Neuron (in vitro differentiated cells): ENCODE measurements around the gene PLAGL2.
"Not testable (repeated sequence)": the region's sequence is repeated elsewhere in the genome, so short reads cannot be mapped to it uniquely, and the experiment has no call there.

ENCODE experiments used
- H2AFZ ChIP-seq: one replicate; pipeline ENCODE4 v1.6.1; 2013; ENCODE audit warnings: low read depth, mild to moderate bottlenecking, inconsistent platforms, low read length, moderate library complexity
- H3K27me3 ChIP-seq: one replicate; pipeline ENCODE4 v1.6.1; 2013; ENCODE audit warnings: low read length; ENCODE audit not compliant: insufficient read depth
- H3K36me3 ChIP-seq: one replicate; pipeline ENCODE4 v1.6.1; 2013; ENCODE audit warnings: low read length; ENCODE audit not compliant: insufficient read depth
- H3K4me1 ChIP-seq: one replicate; pipeline ENCODE4 v1.6.1; 2013; ENCODE audit warnings: low read length; ENCODE audit not compliant: insufficient read depth
- H3K4me3 ChIP-seq: 2 replicates; pipeline ENCODE4 v1.5.1; 2013; ENCODE audit warnings: mild to moderate bottlenecking, low read length, moderate library complexity
- H3K9me3 ChIP-seq: one replicate; pipeline ENCODE4 v1.6.1; 2013; ENCODE audit warnings: low read length

PLAGL2 gene, protein sequence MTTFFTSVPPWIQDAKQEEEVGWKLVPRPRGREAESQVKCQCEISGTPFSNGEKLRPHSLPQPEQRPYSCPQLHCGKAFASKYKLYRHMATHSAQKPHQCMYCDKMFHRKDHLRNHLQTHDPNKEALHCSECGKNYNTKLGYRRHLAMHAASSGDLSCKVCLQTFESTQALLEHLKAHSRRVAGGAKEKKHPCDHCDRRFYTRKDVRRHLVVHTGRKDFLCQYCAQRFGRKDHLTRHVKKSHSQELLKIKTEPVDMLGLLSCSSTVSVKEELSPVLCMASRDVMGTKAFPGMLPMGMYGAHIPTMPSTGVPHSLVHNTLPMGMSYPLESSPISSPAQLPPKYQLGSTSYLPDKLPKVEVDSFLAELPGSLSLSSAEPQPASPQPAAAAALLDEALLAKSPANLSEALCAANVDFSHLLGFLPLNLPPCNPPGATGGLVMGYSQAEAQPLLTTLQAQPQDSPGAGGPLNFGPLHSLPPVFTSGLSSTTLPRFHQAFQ

DNA sequence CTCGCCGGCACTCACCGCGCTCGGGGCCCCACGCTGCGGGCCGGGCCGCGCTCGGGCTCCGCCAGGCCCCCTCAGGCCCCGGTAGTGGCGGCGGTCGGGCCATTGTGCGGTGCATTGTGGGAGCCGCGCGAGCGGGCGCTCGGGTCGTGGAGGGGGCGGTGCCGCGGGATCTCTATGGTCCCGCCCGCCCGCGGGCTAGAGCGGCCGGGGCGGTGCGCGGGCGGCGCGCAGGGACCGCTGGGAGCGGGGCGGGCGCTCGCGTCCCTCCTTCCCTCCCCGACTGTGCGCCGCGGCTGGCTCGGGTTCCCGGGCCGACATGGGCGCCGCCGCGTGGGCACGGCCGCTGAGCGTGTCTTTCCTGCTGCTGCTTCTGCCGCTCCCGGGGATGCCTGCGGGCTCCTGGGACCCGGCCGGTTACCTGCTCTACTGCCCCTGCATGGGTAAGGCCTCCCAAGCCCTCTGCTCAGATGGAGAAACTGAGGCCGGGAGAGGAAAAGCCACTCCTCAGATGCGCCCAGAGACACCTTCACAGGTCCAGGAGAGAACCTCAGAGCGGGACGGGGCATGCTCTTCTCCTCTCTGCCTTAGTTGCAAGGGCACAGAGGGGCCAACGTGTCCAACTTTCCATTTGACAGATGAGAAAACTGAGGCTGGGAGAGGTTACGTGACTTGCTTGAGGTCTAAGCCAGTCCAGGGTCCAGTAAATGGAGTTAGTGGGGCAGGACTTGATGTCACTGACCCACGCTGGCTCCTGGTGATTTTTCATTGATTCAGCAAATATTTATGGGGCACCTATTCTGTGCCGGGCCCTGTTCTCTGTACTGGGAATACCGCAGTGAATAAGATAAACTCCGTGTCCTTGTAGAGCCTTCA lies at the start of gene PLAGL2, which contains the start of gene POFUT1:
Gene PLAGL2, minus strand, starts transcription at position 118 of the 873 bp plus-strand sequence. CDS start 5,565 bp downstream, outside the sequence.
Gene POFUT1, plus strand, starts transcription at position 255 of the 873 bp plus-strand sequence. Its CDS starts 62 bp downstream, at position 317.
- H2AFZ ChIP-seq, result peak within 1 kb of the TSS; percentile 97
- H3K9me3 ChIP-seq, result no peaks in the 10 kb centered on the region
- H3K36me3 ChIP-seq, result peaks cover 46% of the 10 kb centered on the region
- peaks cover 30% of the 10 kb centered on the region for H3K4me1 ChIP-seq
- no peaks in the 10 kb centered on the region for H3K27me3 ChIP-seq
- H3K4me3 ChIP-seq, result peak within 1 kb of the TSS; percentile 100

DNA sequence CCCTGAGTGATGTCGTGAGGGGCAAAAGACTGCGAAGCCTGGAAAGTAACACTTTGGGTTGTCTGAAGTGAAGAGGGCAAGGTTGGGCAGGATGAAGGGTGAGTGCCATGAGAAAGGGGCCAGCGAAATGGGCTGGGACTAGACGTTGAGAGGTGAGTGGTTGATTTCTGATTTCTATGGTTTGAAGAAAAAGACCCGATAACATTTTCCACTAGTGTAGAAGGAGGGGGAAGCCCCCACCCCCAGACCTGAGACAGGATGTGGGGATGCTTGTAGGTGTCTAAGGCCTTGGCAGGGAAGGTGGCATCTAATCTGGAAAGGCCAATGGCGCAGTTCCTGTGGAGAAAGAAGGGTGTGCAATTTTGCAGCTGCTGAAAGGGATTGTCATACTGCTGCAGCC lies 44.6 kb upstream of the PLAGL2 start:
- no peaks in the 10 kb centered on the region for H3K36me3 ChIP-seq
- no peak overlapping the region for H3K4me3 ChIP-seq
- H3K27me3 ChIP-seq, result no peaks in the 10 kb centered on the region
- H3K4me1 ChIP-seq, result no peaks in the 10 kb centered on the region
- H3K9me3 ChIP-seq, result no peaks in the 10 kb centered on the region
- H2AFZ ChIP-seq, result no peak overlapping the region

DNA sequence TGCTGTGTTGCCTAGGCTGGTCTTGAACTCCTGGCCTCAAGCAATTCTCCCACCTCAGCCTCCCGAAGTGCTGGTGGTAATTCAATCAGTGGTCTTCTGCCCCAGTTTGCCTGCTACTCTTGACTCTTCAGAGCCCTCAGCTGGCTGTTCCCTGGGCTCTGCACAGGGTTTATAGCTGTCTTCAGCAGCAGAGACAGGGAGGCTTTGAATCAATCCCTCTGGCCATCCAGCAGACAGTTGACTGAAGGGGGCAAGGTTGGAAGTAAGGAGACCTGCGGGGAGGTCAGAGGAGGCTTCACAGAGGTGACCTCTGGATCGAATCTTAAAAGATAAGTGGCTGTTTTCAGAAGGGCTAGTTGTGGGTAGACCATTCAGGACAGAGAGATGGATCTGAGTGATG lies 43.9 kb upstream of the PLAGL2 start:
- Histone ChIP-seq H3K36me3 (no peaks in the 10 kb centered on the region), H3K27me3 (no peaks in the 10 kb centered on the region), H3K4me3 (no peak overlapping the region), H3K9me3 (no peaks in the 10 kb centered on the region), H3K4me1 (no peaks in the 10 kb centered on the region), H2AFZ (no peak overlapping the region)

DNA sequence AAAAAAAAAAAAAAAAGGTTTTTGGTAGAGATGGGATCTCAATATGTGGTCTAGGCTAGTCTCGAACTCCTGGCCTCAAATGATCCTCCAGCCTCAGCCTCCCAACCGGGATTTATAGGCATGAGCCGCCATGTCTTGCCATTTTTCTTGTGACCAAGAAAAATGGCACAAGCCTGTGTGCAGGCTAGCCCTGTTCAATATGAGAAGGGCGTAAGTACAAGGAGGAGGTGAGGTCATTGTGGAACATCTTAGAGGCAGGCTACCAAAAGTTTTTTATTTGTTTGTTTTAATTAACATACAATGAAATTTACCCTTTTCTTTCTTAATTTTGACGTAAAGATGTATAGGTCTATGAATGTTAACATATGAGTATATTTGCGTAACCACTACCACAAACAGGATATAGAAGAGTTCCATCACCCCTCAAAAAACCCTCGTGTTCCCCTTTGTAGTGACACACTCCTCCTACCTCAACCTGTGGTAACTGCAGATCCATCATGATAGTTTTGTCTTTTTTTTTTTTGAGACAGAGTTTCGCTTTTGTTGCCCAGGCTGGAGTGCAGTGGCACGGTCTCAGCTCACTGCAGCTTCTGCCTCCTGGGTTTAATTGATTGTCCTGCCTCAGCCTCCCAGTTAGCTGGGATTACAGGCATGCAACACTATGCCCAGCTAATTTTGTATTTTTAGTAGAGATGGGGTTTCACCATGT lies 41.6 kb upstream of the PLAGL2 start:
- no peaks in the 10 kb centered on the region for H3K9me3 ChIP-seq
- no peaks in the 10 kb centered on the region for H3K4me1 ChIP-seq
- peaks cover 4% of the 10 kb centered on the region for H3K27me3 ChIP-seq
- H3K36me3 ChIP-seq, result no peaks in the 10 kb centered on the region
- H3K4me3 ChIP-seq, result no peak overlapping the region
- H2AFZ ChIP-seq, result no peak overlapping the region

DNA sequence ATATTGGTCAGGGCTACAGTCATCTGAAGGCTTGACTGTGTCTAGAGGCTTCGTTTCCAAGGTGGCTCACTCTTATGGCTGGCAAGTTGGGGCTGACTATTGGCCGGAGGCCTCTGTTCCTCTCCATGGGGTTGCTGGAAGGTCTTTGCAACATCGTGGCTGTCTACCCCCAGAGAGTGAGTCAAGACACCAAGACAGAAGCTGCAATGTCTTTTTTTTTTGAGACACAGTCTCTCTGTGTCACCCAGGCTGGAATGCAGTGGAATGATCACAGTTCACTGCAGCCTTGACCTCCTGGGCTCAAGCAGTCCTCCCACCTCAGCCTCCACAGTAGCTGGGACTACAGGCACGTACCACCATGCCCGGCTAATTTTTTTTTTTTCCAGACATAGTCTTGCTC lies 40.5 kb upstream of the PLAGL2 start:
- H3K36me3 ChIP-seq, result no peaks in the 10 kb centered on the region
- peaks cover 4% of the 10 kb centered on the region for H3K27me3 ChIP-seq
- no peaks in the 10 kb centered on the region for H3K4me1 ChIP-seq
- H2AFZ ChIP-seq, result no peak overlapping the region
- no peak overlapping the region for H3K4me3 ChIP-seq
- H3K9me3 ChIP-seq, result no peaks in the 10 kb centered on the region

DNA sequence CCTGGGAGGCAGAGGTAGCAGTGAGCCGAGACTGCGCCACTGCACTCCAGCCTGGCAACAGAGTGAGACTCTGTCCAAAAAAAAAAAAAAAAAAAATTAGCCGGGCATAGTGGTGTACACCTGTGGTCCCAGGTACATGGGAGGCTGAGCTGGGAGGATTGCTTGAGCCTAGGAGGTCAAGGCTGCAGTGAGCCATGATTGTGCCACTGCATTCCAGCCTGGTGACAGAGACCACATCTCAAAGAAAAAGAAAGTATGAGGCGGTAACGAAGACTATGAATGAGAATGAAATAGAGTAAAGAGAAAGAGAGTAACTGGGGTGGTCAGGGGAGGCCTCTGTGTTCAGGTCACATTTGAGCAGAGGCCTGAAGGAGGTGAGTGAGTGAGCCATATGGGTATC lies 38.7 kb upstream of the PLAGL2 start:
- H3K4me3 ChIP-seq, H3K9me3 ChIP-seq, H3K4me1 ChIP-seq, H2AFZ ChIP-seq, H3K27me3 ChIP-seq, H3K36me3 ChIP-seq: not testable (repeated sequence)

DNA sequence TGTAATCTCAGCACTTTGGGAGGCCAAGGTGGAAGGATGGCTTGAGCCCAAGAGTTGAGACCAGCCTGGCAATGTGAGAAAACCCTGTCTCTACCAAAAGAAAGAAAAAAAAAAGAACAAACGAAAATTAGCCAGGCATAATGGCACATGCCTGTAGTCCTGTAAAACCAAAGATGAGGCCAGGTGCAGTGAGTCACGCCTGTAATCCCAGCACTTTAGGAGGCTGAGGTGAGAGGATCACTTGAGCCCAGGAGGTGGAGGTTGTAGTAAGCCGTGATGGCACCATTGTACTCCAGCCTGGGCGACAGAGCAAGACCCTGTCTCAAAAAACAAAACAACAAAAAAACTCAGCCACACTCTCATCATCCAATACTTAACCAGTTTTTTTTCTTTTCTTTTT lies 37.4 kb upstream of the PLAGL2 start:
- H3K27me3 ChIP-seq, result peaks cover 4% of the 10 kb centered on the region
- no peak overlapping the region for H2AFZ ChIP-seq
- no peaks in the 10 kb centered on the region for H3K36me3 ChIP-seq
- no peaks in the 10 kb centered on the region for H3K4me1 ChIP-seq
- H3K4me3 ChIP-seq, result no peak overlapping the region
- no peaks in the 10 kb centered on the region for H3K9me3 ChIP-seq

DNA sequence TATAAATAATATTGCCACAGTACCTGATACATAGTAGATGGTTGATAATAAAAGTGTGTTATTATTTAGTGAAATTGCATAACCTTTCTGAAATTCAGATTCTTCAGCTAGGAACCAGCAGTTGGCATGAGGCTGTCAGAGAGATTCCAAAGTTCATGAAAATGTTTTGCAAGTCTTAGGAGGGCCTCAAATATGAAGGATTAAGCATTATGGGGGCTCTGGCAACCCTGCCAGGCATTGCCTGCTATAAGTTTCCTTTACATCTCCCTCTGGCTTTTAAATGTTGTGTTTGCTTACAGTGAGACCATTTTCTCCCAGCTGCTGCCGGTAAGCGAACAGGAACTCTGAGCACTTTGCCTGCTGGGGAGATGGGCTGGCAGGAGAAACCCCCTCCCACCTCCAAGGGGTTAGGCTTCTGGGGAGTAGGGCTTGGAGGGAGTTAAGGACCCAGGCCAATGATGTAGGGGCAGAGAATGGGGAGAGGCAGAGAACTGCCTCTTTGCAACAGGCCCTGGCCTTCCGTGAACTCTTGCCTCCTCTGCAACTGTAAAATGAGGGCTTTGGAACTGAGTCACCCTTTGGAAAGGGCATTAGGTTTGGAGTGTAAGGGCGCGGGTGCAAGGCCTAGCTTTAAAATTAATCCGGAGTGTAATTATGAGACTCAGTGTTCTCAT lies 36.7 kb upstream of the PLAGL2 start:
- Histone ChIP-seq H3K4me1 (no peaks in the 10 kb centered on the region), H2AFZ (no peak overlapping the region), H3K4me3 (no peak overlapping the region), H3K27me3 (peaks cover 4% of the 10 kb centered on the region), H3K36me3 (no peaks in the 10 kb centered on the region), H3K9me3 (no peaks in the 10 kb centered on the region)

DNA sequence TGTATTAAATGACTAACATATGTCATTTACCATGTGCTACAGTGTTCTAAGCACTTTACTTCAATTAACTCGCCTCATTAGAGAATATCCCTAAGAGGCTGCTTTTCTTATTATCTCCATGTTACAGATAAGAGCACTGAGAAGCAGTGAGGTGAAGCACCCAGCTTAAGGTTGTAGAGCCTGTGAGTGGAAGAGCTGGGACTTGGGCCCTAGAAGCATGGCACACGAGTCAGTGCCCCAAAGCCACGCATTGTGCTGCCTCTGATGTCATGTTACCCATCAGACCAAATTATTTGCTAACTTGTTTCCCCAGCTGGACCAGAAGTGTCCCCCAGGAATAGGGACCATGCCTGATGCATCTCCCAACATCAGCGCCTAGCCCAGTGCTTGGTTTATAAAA lies 34.3 kb upstream of the PLAGL2 start:
- Histone ChIP-seq H2AFZ (no peak overlapping the region), H3K4me3 (no peak overlapping the region), H3K9me3 (no peaks in the 10 kb centered on the region), H3K36me3 (no peaks in the 10 kb centered on the region), H3K4me1 (no peaks in the 10 kb centered on the region), H3K27me3 (peaks cover 4% of the 10 kb centered on the region)

DNA sequence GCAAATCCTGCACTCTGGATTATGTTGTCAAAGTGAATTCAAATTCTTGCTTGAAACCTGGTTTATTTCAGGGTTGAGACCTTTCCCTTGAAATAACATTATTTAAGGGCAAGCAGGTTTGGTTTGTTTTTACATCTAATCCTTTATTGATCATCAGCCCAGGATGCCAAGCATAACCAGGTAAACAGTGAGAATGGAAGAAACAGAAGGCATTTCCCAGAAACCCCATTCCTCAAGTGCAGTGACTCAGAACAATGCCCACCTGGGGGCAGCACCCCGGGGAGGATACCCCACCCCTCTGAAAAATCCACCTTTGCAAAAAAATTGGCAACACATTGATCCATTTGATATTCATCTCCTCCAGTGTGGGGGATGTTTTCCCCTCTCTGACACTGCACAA lies 32.7 kb upstream of the PLAGL2 start:
- H3K36me3 ChIP-seq, result peaks cover 6% of the 10 kb centered on the region
- H2AFZ ChIP-seq, result no peak overlapping the region
- H3K27me3 ChIP-seq, result peaks cover 4% of the 10 kb centered on the region
- no peaks in the 10 kb centered on the region for H3K4me1 ChIP-seq
- no peak overlapping the region for H3K4me3 ChIP-seq
- H3K9me3 ChIP-seq, result no peaks in the 10 kb centered on the region

DNA sequence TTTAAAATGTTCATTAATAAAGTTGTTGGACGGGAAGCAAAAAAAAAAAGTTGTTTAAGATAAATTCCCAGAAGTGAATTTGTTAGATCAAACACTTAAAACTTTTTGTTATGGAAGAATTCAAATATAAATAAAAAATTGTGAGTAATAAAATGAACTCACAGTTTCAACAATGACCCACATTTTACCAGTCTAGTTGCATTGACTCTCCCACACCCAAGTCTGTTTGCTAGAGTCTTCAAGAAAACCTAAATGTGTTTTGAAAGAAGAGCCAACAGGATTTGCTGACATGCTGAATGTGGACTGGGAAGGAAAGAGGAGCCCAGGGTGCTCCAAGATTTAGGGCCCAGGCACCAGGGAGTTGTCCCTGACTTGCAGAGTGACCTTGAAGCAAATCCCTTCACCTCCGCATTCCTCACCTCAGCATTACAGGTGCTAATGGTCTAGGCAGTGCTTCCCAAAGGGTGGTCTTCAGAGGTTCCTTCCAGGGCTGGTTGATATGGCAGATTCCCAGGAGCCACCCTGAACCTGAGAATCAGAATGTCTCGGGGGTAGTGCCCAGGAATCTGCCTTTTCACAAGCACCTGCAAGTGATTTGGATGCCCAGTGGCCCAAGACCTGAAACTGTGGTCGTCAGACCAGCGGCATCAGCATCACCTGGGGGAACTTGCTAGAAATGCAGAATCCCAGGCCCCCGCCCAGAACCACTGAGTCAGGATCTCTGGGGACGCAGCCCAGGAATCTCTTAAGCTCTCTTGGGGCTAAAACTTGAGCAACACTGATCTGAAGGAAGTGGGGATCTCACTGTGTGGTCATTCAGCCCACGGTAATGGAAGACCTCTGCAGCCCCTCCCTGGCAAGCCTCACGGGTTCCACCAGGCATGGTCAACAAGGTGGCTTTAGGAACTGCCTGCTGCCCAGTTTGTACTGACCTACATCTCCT lies 31.2 kb upstream of the PLAGL2 start:
- no peak overlapping the region for H3K4me3 ChIP-seq
- no peaks in the 10 kb centered on the region for H3K27me3 ChIP-seq
- no peaks in the 10 kb centered on the region for H3K9me3 ChIP-seq
- H2AFZ ChIP-seq, result no peak overlapping the region
- H3K36me3 ChIP-seq, result peaks cover 17% of the 10 kb centered on the region
- H3K4me1 ChIP-seq, result no peaks in the 10 kb centered on the region
